Measurements from ENCODE around the gene GADD45G.

GADD45G gene

GRCh38 chr9:89639961-89640360, 35.1 kb downstream of the GADD45G start:
- ATAC-seq = no peak
- no peak for TF ChIP-seq CREB5 (CRISPR knock-in tag; IDR thresholded peaks at IDR 0.05; ENCODE audit: low read depth)
- no peak for TF ChIP-seq CSDC2 (CRISPR knock-in tag; IDR thresholded peaks at IDR 0.05)
- no peak for TF ChIP-seq GLIS3 (CRISPR knock-in tag; IDR thresholded peaks at IDR 0.05)
- TF ChIP-seq PPARA (CRISPR knock-in tag; IDR thresholded peaks at IDR 0.05; ENCODE audit: borderline replicate concordance) = no peak
- no peak for TF ChIP-seq RARB (CRISPR knock-in tag; IDR thresholded peaks at IDR 0.05)
- no peak for TF ChIP-seq ZNF8 (CRISPR knock-in tag; IDR thresholded peaks at IDR 0.05)
- no peak for TF ChIP-seq BACH2 (CRISPR knock-in tag; IDR thresholded peaks at IDR 0.05; ENCODE audit: borderline replicate concordance)
- no peak for TF ChIP-seq ESRRG (CRISPR knock-in tag; IDR thresholded peaks at IDR 0.05)

- no peak for TF ChIP-seq TCF4 (CRISPR knock-in tag; IDR thresholded peaks at IDR 0.05; ENCODE audit: borderline replicate concordance)
- no peak for TF ChIP-seq BACH2 (CRISPR knock-in tag; IDR thresholded peaks at IDR 0.05; ENCODE audit: borderline replicate concordance)
- TF ChIP-seq TSHZ2 (CRISPR knock-in tag; IDR thresholded peaks at IDR 0.05) = no peak
- no peak for TF ChIP-seq ARNTL (CRISPR knock-in tag; IDR thresholded peaks at IDR 0.05; ENCODE audit: borderline replicate concordance, low read depth)
- TF ChIP-seq TOX (CRISPR knock-in tag; IDR thresholded peaks at IDR 0.05; ENCODE audit: borderline replicate concordance) = no peak
- TF ChIP-seq ZNF565 (CRISPR knock-in tag; conservative IDR thresholded peaks at IDR 0.05; ENCODE audit: low read depth) = no peak
- TF ChIP-seq ZC3H10 (CRISPR knock-in tag; IDR thresholded peaks at IDR 0.05) = no peak
- TF ChIP-seq CREB5 (CRISPR knock-in tag; IDR thresholded peaks at IDR 0.05; ENCODE audit: low read depth) = no peak
- no peak for TF ChIP-seq PPARA (CRISPR knock-in tag; IDR thresholded peaks at IDR 0.05; ENCODE audit: borderline replicate concordance)
- TF ChIP-seq ZNF70 (CRISPR knock-in tag; IDR thresholded peaks at IDR 0.05) = no peak
- no peak for TF ChIP-seq CSDC2 (CRISPR knock-in tag; IDR thresholded peaks at IDR 0.05)
- TF ChIP-seq ZFP3 (CRISPR knock-in tag; IDR thresholded peaks at IDR 0.05) = no peak
- no peak for TF ChIP-seq PATZ1 (CRISPR knock-in tag; IDR thresholded peaks at IDR 0.05; ENCODE audit: borderline replicate concordance)
- TF ChIP-seq POU6F1 (CRISPR knock-in tag; IDR thresholded peaks at IDR 0.05; ENCODE audit: borderline replicate concordance, low read depth) = no peak
- ATAC-seq = no peak
Measured at GRCh38 chr9:89640361-89640760, 35.5 kb downstream of the GADD45G start.

- ATAC-seq = no peak
- no peak for TF ChIP-seq PATZ1 (CRISPR knock-in tag; IDR thresholded peaks at IDR 0.05; ENCODE audit: borderline replicate concordance)
- no peak for TF ChIP-seq ARNTL (CRISPR knock-in tag; IDR thresholded peaks at IDR 0.05; ENCODE audit: borderline replicate concordance, low read depth)
- no peak for TF ChIP-seq ZFP30 (CRISPR knock-in tag; IDR thresholded peaks at IDR 0.05)
- no peak for TF ChIP-seq POU6F1 (CRISPR knock-in tag; IDR thresholded peaks at IDR 0.05; ENCODE audit: borderline replicate concordance, low read depth)
- no peak for TF ChIP-seq RARB (CRISPR knock-in tag; IDR thresholded peaks at IDR 0.05)
- TF ChIP-seq ZNF70 (CRISPR knock-in tag; IDR thresholded peaks at IDR 0.05) = no peak
- TF ChIP-seq GLIS3 (CRISPR knock-in tag; IDR thresholded peaks at IDR 0.05) = no peak
- no peak for TF ChIP-seq TCF4 (CRISPR knock-in tag; IDR thresholded peaks at IDR 0.05; ENCODE audit: borderline replicate concordance)
- TF ChIP-seq ESRRG (CRISPR knock-in tag; IDR thresholded peaks at IDR 0.05) = no peak
- TF ChIP-seq ZNF8 (CRISPR knock-in tag; IDR thresholded peaks at IDR 0.05) = no peak
- TF ChIP-seq ISL1 (CRISPR knock-in tag; IDR thresholded peaks at IDR 0.05) = no peak
Measured at GRCh38 chr9:89640801-89641200, 36.0 kb downstream of the GADD45G start.

Measured in SK-N-SH treated with all-trans-retinoic acid at 6 μM for 48 hours (cell line).